Breast epithelium (tissue), 4 donors: Measurements from ENCODE around the gene AFMID. TPM values are rescaled to one million over a fixed set of nuclear protein-coding genes. Genes with fewer than 3 reads are reported as not detected.

Source experiments
- DNase-seq, 2 donors: peaks; one replicate each; pipeline ENCODE4 v3.0.0-alpha.2; 2019; ENCODE audit warnings: low spot score in 2 of 2
- H3K27ac ChIP-seq, 2 donors: fragments of 200-600 bp; sonication (generic) in 1 of 2; one replicate each; pipeline ENCODE4 v1.5.1; 2016 to 2019; ENCODE audit warnings: mild to moderate bottlenecking in 1 of 2
- H3K27me3 ChIP-seq, 2 donors: fragments of 200-600 bp; sonication (generic) in 1 of 2; one replicate each; pipeline versions ENCODE4 v1.5.1 to v1.6.0; 2017 to 2019; ENCODE audit warnings: control low read depth in 1 of 2, mild to moderate bottlenecking in 1 of 2
- H3K36me3 ChIP-seq: fragments of 200-600 bp; one replicate; pipeline ENCODE4 v1.5.1; 2019
- H3K4me1 ChIP-seq, 2 donors: fragments of 200-600 bp; sonication (generic); one replicate each; pipeline ENCODE4 v1.5.1; 2016 to 2019; ENCODE audit warnings: control low read depth in 1 of 2
- H3K4me3 ChIP-seq, 3 donors: fragments of 200-600 bp; sonication (generic); 1 replicate in 2 of 3; 2 replicates in 1 of 3; pipeline ENCODE4 v1.5.1; 2016 to 2019; ENCODE audit warnings: mild to moderate bottlenecking in 3 of 3, moderate library complexity in 2 of 3
- H3K9me3 ChIP-seq, 2 donors: fragments of 200-600 bp; sonication (generic) in 1 of 2; one replicate each; pipeline ENCODE4 v1.5.1; 2016 to 2019; ENCODE audit warnings: control low read depth in 1 of 2
- CTCF ChIP-seq, 3 donors: fragments of 450-650 bp; IDR thresholded peaks; one replicate each; pipeline ENCODE4 v1.5.1; 2016 to 2017; ENCODE audit warnings: antibody characterized with exemption in 3 of 3, mild to moderate bottlenecking in 3 of 3, moderate library complexity in 3 of 3
- POLR2A ChIP-seq: fragments of 450-650 bp; IDR thresholded peaks from one replicate; pipeline ENCODE4 v1.6.1; 2016; ENCODE audit warnings: antibody characterized with exemption, mild to moderate bottlenecking, moderate library complexity
- POLR2AphosphoS5 ChIP-seq, 3 donors: sonication (generic); formaldehyde crosslinking; IDR thresholded peaks; one replicate each; pipeline ENCODE4 v1.6.1; 2017; ENCODE audit warnings: antibody characterized with exemption in 3 of 3
- intact Hi-C: fragments of 100-400 bp; cut with DNase I; formaldehyde crosslinking; loops from one replicate; pipeline ENCODE4 v1.15.1; 2023; ENCODE audit warnings: low total_unique reads
- total RNA-seq, 3 donors: library from RNA; depleted of rRNA; stranded (reverse); fragments of >200 nt; gene quantifications; one replicate each; pipeline ENCODE4 v1.1.0, GENCODE V29; 2016

Gene AFMID
- total RNA-seq, 3 donors from 2014 or later: 12.3 to 66.2 (median 65.2) TPM

GRCh38 chr17:78183916-78184315, 3.2 kb upstream of the AFMID start:
- H3K4me1 ChIP-seq: peaks cover 3 to 10% of the 10 kb centered on the region in 2 donors
- no peaks in the 10 kb centered on the region for H3K27me3 ChIP-seq
- H3K36me3 ChIP-seq: no peaks in the 10 kb centered on the region
- no peaks in the 10 kb centered on the region for H3K9me3 ChIP-seq
- TF ChIP-seq CTCF (IDR thresholded peaks at IDR 0.05): no peak
- no peak for TF ChIP-seq POLR2AphosphoS5 (IDR thresholded peaks at IDR 0.05)
- TF ChIP-seq POLR2A: no peak
- DNase-seq: no peak
- intact Hi-C loops: no loop called here
- H3K27ac ChIP-seq: peak overlapping the region; percentile 52 to 76
- no peak overlapping the region for H3K4me3 ChIP-seq

GRCh38 chr17:78184351-78184750, 2.8 kb upstream of the AFMID start:
- Histone ChIP-seq H3K4me3 (no peak overlapping the region), H3K9me3 (no peaks in the 10 kb centered on the region), H3K36me3 (no peaks in the 10 kb centered on the region), H3K27ac (peak overlapping the region; percentile 52 to 76), H3K4me1 (peaks cover 3 to 10% of the 10 kb centered on the region in 2 donors), H3K27me3 (no peaks in the 10 kb centered on the region)
- TF ChIP-seq POLR2AphosphoS5 (IDR thresholded peaks at IDR 0.05) (no peak), POLR2A (no peak), CTCF (IDR thresholded peaks at IDR 0.05) (no peak)
- DNase-seq: peak in 1 of 2 donors; percentile 64
- intact Hi-C loops: no loop called here

GRCh38 chr17:78184868-78185267, 2.3 kb upstream of the AFMID start:
- no peak for DNase-seq
- Histone ChIP-seq H3K36me3 (no peaks in the 10 kb centered on the region), H3K4me3 (no peak overlapping the region), H3K27me3 (no peaks in the 10 kb centered on the region), H3K27ac (peak overlapping the region; percentile 52 to 76), H3K4me1 (peaks cover 3 to 10% of the 10 kb centered on the region in 2 donors), H3K9me3 (no peaks in the 10 kb centered on the region)
- intact Hi-C loops: loop anchor here (5.0 kb wide), 1 partner anchor 1028 kb away; no protein-coding TSS in a partner anchor
- TF ChIP-seq CTCF (IDR thresholded peaks at IDR 0.05): no peak
- TF ChIP-seq POLR2AphosphoS5 (IDR thresholded peaks at IDR 0.05): no peak
- no peak for TF ChIP-seq POLR2A

- H3K27ac ChIP-seq: peak overlapping the region; percentile 76 to 81
These were observed 1.0 kb upstream of the AFMID start for GRCh38 chr17:78185981-78186691.

More at GRCh38 chr17:78185981-78186691, 1.0 kb upstream of the AFMID start:
- Histone ChIP-seq H3K4me1 (peaks cover 3 to 10% of the 10 kb centered on the region in 2 donors), H3K9me3 (no peaks in the 10 kb centered on the region), H3K36me3 (no peaks in the 10 kb centered on the region), H3K27me3 (no peaks in the 10 kb centered on the region), H3K4me3 (peak overlapping the region; percentile 46 to 71 (median 49))
- no peak for DNase-seq
- TF ChIP-seq POLR2AphosphoS5 (IDR thresholded peaks at IDR 0.05) (no peak), CTCF (IDR thresholded peaks at IDR 0.05) (no peak), POLR2A (no peak)
- intact Hi-C loops: loop anchor here (5.0 kb wide), 1 partner anchor 1029 kb away; no protein-coding TSS in a partner anchor
